Measurements from ENCODE around the gene ILK.

ILK gene

DNA sequence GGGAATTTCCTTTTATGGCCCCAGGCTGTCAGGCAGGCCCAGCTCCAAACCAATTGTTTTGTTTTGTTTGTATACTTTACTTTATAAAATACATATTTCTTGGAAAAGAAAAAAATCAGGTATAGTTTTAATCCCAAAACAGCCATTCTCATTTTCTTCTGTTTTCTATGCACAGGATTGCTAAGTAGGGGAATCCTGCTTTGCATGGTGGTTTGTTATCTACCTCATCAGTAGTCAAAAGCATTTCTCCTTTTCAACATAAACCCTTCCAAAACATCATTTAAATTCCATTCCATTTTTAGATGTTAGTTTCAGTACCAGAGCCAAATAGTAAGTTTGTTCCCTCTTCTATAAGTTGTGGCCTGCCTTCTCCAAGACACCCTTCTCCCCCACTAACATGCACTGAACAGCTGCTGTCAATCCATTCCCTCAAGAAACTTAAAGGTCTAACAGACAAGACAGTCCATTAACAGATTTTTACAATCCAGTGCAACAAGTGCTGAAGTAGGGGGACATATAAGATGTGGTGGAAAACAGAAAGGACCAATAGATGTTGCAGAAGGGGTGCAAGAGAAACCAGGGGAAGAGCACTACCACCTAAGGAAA, 3.7 kb downstream of the ILK start:
- DNase-seq, result no peak

DNA sequence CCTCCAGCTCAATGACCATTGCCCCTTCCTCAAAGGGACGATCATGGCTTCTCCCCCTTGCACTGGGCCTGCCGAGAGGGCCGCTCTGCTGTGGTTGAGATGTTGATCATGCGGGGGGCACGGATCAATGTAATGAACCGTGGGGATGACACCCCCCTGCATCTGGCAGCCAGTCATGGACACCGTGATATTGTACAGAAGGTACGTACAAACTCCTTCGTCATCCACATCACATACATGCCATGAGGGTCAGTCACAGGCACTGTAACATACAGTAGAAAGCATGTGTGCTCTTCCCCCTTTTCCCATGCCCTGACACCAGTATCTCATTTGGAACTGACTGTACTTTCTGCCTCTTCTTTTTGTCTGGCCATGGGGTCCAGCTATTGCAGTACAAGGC, 4.4 kb downstream of the ILK start:
- DNase-seq, result no peak

DNA sequence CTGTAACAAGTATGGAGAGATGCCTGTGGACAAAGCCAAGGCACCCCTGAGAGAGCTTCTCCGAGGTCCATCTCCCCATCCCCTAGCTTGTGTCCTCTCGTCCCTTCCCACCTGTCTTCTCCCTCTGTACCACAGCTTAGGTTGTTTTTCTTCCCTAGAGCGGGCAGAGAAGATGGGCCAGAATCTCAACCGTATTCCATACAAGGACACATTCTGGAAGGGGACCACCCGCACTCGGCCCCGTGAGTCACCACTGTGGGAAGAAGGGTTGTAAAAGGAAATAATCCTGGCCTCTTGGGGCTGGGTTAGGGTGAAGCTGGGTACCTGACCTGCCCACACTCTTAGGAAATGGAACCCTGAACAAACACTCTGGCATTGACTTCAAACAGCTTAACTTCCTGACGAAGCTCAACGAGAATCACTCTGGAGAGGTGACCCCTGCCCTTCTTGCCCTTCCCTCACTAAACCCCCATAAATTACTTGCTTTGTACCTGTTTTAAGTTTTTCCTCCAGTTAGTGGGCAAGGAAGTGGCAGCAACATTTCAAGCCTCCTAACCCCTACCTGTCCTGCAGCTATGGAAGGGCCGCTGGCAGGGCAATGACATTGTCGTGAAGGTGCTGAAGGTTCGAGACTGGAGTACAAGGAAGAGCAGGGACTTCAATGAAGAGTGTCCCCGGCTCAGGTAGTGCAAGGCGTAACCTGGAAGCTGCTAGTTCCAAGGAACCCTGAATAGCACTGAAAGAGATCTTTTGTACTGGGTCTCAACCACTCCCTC, 5.3 kb downstream of the ILK start:
- DNase-seq, result no peak

DNA sequence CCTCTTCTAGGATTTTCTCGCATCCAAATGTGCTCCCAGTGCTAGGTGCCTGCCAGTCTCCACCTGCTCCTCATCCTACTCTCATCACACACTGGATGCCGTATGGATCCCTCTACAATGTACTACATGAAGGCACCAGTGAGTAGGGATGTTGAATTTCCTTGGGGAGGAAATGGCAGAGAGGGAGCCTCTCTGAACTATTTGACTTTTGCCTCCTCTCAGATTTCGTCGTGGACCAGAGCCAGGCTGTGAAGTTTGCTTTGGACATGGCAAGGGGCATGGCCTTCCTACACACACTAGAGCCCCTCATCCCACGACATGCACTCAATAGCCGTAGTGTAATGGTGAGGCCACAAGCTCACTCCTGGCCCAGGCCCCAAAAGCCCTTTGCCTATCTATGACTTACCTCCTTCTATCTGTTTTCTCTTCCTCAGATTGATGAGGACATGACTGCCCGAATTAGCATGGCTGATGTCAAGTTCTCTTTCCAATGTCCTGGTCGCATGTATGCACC, 6.0 kb downstream of the ILK start:
- no peak for DNase-seq

DNA sequence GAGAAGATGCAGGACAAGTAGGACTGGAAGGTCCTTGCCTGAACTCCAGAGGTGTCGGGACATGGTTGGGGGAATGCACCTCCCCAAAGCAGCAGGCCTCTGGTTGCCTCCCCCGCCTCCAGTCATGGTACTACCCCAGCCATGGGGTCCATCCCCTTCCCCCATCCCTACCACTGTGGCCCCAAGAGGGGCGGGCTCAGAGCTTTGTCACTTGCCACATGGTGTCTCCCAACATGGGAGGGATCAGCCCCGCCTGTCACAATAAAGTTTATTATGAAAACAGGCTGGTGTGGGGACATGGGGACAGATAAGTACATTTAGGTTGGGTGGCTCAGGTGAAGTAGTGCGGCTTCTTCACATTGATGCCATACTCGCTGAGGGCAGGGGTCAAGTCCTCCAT, 7.0 kb downstream of the ILK start:
- DNase-seq, result no peak

DNA sequence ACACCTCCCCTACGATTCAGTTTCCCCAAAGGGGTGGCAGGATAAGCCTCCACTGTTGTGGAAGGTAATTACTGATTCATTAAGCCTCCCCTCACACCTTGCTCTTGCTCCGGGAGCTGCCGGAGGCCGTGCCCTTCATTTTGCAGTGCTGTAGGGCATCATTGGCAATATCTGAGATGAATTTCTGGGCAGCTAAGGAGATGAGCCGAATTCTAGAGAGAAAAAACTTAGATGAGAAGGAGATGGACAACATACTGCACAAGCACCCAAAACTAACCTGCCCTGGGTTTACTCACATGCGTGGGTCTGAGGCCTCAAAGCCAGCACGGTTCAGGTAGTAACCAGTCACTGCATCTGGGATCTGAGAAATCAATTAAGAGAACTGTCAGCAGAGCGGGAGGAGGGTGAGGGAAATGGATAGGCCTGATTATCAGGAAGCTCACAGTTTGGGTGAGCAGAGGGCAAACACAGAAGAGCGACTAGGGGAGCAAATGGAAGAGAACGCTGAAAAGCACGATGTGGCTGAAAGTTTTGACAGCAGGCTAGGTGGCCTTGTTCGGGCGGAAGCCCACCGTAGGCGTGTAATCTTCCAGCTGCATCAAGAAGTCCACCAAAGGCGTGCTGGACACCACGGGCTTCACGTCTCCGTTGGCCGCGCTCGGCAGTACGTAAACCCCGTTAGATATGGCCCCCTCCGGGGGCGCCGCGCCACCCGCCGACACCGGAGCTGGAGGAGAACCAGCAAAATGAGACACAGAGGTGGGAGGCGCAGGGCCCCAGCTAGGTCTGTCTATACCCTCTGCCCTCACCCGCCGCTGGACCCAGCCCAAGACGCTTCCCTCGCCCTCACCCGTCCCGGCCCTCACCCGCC, 7.8 kb downstream of the ILK start:
- no peak for DNase-seq

DNA sequence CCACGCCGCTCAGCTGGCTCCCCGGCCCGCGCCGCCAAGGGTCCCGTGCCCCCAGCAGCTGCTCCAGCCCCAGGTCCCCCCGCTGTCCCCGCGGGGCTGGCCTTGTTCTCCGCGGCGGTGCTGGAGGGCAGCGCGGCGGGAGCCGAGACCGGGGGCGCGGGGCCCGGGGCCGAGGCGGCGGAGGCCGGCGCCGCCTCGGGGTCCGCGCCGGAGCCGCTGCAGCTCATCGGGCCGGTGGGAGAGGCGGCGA, 8.3 kb downstream of the ILK start:
- peak; percentile 59 for DNase-seq

DNA sequence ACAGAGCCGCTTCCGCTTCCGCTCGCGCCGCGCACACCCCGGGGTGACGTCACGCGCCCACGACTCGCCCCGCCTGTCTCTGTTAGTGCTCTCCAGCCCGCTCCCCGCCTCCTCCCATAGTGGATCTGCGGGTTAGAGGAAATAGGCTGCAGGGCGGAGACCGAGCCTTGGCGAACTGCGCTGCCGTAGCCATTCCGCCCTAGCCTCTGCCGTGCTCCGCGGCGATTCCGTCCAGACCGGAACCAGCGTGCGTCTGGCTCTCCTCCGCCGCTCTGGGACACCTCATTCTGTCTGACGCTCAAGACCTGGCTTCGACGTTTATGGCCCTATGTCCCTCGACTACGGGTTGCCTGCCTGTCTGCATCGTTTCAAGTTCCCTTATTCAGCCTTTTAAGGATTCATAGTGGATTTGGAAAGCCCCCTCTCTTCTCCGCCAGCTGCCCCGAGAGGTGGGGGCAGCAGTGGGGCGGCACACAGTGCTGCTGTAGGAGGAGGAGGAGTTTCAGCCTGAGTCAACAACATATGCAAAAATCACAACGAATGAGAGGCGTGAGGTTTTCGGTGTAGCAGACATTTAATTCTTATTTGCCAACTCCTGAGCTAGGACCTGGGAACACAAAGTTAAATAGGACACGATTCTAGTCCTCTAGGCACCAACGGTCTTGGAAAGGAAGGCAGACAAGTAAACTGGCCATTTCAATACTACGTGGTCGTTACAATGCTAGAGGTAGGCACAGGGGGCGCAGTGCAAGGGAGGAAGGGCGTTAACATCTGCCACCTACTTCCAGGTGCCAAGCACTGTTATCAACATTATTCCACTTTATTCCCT, 8.9 kb downstream of the ILK start, which contains the start of gene TAF10:
Gene TAF10 (minus strand): TSS at position 4 of the 829 bp plus-strand sequence. CDS start 27 bp downstream, outside the sequence.
- peak; percentile 98 for DNase-seq

DNA sequence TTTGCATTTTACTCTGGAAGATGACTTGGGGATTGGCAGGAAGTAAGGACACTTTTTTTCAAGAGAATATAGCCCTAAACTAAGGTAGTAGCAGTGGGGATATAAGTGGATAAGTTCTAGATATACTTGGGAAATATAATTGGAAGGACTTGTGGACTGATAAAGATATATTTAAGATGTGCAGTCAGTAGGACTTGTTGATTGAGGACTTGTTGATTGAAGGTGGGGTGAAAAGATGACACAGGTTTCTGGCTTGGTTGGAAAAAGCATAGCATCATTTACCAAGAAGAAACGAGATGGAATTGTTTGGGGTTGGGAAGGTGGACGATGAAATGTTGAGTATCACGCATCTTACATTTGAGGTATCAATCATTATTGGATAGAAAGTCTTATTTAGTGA, 9.9 kb downstream of the ILK start:
- DNase-seq, result no peak

DNA sequence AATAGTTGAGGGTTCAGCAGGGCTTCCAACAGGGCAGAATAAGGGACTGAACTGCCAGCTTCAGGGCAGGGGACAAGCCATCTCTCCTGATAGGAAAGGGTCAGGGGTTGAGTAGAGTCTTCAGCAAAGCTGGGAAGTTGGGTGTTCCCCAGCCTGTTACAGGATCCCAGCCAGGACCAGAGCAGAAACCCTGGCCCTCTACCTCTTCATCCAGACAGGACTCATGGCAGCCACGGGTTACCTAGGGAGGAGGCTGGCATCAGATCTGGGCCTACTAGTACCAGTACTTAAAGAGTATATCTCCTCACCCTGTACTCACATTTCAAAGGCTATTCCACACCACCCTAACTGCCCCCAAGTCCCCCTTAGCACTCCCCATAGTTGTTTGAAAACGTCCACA, 10.9 kb downstream of the ILK start:
- DNase-seq, result no peak

DNA sequence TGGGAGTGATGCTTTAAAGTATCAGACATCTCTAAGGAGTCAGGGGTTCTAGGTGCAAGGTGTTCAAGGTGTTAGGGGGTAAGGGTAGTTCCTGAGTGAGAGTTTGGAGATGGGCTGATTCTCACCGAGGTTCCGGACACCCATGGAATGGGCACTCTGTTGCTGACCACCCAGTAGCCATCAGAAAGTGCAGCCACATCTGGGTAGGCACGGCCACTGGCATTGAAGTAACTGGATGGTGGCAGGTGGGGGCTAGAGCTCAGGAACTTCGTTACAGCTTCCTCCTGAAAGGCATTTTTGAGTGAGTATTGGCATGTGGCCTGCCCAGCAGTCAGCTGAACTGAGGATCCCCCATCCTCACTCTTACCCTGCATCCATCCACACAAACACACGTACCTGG, 11.5 kb downstream of the ILK start:
- no peak for DNase-seq

DNA sequence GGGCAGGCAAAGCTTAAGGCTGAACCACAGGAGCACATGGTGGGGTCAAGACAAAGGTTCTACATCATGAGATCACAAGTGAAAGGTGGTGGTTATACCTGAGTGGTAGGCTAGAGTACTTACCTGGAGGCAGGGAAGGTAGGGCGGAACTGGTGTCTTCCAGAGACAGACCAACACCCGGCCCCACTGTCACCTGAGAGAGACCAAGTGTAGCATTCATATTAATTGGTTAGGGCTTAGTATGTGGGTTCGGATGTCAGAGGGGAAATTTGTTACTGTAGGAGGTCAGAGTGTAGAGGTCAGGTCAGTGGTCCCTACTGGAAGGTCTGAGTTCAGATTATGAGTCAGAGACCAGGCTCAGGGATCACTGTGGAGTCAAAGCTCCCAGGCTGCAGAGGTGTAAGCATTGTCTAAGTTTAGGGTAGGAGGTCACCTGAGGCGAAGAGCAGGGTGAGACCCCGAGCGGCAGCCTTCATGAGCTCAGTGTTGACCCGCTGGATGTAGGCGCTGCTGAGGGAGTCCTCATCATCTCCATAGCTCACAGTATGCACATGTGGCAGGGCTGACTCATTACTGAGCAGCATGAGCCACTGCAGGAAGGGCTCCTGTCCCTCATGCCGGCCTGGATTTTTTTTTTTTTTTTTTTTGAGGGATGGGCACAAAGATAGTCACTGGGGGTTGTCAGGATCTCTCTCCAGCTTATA, 12.5 kb downstream of the ILK start:
- DNase-seq, result no peak

DNA sequence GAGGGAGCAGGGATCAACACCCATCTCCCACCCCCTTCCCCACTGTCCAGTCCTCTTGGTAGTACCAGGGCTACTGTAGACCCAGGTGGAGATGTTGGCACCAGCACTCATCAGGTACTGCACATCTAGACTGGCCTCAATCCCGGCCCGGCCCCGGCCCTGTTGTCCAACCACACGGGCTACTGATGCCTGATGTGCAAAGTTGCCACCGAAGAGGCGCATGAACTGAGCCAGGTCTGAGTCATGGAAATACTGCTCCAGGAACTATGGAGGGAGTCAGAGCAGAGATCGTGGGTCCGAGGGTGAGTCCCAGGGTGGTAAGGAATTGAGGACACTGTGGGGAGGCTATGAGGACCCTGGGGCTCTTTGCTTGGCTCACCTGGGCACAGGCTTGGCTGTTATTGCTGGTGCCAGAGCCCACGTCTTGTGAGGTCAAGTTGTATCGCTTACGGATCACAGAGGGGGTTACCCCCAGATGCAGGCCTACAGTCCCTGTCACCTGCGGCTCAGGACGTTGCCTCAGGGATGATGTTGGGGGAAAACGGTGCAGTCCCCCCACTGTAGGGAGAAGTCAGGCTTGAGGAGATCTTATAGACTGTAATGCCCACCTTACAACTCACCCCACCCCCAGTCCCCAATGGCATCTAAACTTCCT, 13.1 kb downstream of the ILK start:
- DNase-seq, result no peak

DNA sequence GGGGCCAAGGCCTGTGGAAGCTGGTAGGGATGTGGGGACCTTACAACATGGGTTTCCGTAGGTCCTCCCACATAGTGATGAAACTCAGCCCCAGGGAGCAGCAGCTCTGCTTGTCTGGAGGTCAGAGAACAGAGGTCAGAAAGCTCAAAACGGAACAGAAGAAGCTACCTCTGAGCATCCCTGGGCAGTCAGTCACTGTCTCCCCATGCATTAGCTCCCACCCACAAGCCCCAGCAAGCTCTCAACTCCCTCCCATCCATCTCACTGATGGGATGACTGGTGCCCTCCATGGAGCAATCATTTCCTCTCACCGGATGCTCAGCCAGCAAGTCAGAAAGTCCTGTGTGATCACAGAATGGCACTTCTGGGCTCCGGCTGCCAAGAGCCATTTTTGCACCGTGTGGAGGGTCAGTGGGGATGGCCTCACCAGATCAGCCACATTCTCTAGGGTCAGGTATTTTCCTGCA, 13.8 kb downstream of the ILK start:
- no peak for DNase-seq

DNA sequence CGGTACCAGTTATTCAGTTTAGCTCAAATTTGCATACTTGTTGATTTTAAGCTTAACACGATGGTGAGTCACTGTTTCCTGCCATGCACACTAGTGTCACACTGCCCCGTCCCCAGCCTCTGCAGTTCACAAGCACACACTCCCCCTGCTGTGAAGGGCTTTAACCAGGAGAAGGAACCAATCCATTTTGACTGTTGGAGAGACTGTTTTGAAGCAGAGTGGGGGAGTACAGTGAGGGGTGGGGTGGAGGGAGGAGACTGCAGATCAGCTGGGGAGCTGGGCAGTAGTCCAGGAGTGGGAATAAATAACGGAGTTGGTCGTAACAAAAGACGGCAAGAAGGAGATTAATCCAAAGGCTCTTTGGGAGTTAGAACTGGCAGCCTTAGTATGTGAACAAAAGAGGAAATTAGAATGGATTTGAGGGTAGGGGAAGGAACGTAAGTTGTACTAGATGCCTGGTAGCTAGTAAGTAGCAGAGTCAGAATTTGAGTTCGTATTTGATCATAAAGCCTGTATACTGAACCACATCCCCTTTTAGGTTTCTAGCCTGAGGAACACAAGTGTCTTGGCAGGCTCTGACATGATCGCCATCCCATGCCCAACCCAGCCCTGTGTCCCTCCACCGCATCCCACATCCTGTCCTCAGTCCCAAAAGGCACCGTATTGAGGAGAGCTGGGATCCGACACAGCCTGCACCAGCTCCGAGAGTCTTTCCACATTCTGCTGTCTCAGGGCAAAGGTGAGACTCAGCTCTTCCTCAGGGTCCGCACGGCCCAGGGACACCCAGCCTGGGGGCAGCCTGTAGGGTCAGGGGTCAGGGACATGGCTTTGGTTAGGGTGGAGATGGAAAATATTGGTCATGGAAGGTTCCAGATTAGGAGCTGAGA, 14.8 kb downstream of the ILK start:
- peak; percentile 51 for DNase-seq

DNA sequence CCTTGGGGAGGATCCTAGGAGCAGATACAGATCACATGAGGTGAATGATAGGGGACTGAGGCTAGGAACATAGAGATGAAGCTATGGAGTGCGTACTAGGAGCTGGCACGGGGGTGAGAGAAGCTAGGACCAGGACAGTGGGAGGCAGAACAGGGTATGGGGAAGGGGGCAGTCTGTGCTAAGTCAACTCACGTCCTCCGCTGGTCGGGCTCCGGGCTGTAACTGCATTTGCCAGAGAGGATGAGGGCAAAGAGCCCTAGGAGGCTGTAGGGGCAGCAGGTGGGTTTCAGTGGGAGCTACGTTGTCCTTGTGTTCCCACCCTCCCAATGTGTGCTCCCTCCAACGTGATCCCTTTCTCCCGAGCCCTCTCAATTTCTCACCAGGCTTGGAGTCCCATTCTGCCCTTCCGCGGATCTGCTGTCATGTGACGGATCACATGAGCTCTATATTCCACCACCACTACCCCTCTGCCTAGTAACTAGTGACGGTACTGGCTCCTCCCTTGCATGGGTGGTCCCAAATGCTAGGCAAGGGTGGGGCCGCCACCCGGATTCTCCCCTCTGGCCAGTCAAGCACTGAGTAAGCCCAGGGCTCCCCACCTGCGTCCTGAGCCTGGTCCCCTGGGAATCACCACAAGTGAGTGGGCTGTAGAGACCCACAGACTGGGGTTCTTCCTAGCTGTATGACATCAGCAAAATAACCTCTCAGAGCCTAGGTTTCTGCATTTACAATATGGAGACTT, 15.6 kb downstream of the ILK start, which contains the start of gene TPP1:
Gene TPP1 (minus strand): TSS at position 419 of the 742 bp plus-strand sequence. CDS start 22 bp downstream, at position 397.
- peak; percentile 99 for DNase-seq

DNA sequence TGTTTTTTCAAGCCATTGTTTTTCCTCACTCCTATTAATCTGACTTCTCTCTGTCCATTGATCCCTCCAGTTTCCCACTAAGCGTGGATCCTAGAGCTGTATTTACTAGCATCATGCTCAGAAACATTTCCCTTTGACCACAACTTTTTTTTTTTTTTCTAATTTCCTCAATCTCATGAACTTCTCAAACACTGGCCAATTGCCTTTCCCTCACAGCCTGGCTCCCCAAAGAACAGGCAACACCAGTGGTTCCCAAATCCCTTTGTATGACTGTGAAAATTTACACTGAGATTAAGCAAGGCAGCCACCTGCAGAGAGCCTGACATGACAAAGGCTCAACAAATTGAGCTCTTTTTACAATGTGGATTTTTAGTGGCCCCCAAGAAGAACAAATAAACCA, 17.1 kb downstream of the ILK start:
- DNase-seq, result no peak

DNA sequence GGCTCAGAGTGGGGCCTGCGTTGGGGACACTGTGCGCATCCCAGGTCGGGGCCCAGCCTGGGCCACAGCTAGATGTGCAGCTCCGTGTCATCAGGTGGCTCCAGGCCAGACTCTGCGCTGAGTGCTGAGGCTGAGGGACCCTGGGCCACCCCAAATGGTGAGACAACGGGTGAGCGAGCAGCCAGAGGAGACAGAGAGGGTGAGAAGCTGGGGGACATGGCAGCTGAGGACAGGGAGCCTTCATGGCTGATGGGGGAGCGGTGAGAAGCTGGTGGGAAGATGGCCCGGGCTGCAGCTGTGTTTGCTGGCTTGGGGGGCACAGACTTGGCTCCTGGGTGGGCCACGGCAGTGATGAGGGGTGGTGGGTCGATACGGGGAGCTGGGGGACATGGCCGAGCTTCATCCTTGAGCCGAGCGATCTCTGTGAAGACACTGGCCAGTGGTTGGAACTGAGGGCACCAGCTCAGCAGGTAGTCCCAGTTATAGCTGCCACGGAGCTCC, 18.2 kb downstream of the ILK start:
- DNase-seq, result no peak
